H1 (cell line): Measurements from ENCODE around the gene KRT14. TPM values are rescaled to one million over a fixed set of nuclear protein-coding genes. Genes with fewer than 3 reads are reported as not detected.
"Not testable (repeated sequence)": the region's sequence is repeated elsewhere in the genome, so short reads cannot be mapped to it uniquely, and the experiment has no call there.

Experiments
- CTCF ChIA-PET: fragments of 300-600 bp; sonication (Branson Sonifier 250); formaldehyde crosslinking; loops from one replicate; lab custom pipeline; 2021; ENCODE audit not compliant: partially characterized antibody; lab: Charles Lee
- POLR2A ChIA-PET: fragments of 300-600 bp; sonication (Branson Sonifier 250); formaldehyde crosslinking; loops from one replicate; lab custom pipeline; 2021; ENCODE audit warnings: inconsistent platforms; ENCODE audit not compliant: partially characterized antibody; lab: Charles Lee
- DNase-seq, 2 experiments: peaks; one replicate each; pipeline versions ENCODE4 v3.0.0 to v3.0.0-alpha.2; 2010 to 2022; ENCODE audit warnings: low spot score in 2 of 2, low read depth in 1 of 2, mixed read lengths in 1 of 2
- FAIRE-seq: peaks from 2 replicates; lab custom pipeline; 2011; peaks lifted over from hg19 to GRCh38; lab: Jason Lieb, UNC
- H2AFZ ChIP-seq: 2 replicates; pipeline ENCODE4 v1.8.1; 2012; ENCODE audit warnings: low read length, inconsistent platforms
- H2AK5ac ChIP-seq: 2 replicates; pipeline ENCODE4 v1.6.1; 2013; ENCODE audit warnings: low read depth, low read length
- H2BK120ac ChIP-seq: replicated peaks from 2 replicates; pipeline ENCODE3; 2013; ENCODE audit warnings: low read depth, low read length, inconsistent platforms
- H2BK12ac ChIP-seq: 2 replicates; pipeline ENCODE4 v1.6.1; 2013; ENCODE audit warnings: low read depth, low read length
- H2BK15ac ChIP-seq: 2 replicates; pipeline ENCODE4 v1.6.1; 2013; ENCODE audit warnings: low read length
- H2BK20ac ChIP-seq: 2 replicates; pipeline ENCODE4 v1.6.1; 2013; ENCODE audit warnings: low read length
- H2BK5ac ChIP-seq: 2 replicates; pipeline ENCODE4 v1.6.1; 2013; ENCODE audit warnings: low read depth, low read length
- H3K14ac ChIP-seq: 2 replicates; pipeline ENCODE4 v1.6.1; 2013; ENCODE audit warnings: inconsistent platforms; ENCODE audit not compliant: insufficient read length
- H3K18ac ChIP-seq: 2 replicates; pipeline ENCODE4 v1.6.1; 2013; ENCODE audit warnings: low read length; ENCODE audit errors: extremely low read depth
- H3K23ac ChIP-seq: 2 replicates; pipeline ENCODE4 v1.6.1; 2013; ENCODE audit warnings: inconsistent platforms; ENCODE audit not compliant: insufficient read length
- H3K23me2 ChIP-seq: 2 replicates; pipeline ENCODE4 v1.6.1; 2013; ENCODE audit warnings: low read depth, low read length
- H3K27ac ChIP-seq: 2 replicates; pipeline ENCODE4 v1.6.1; 2011; ENCODE audit warnings: low read depth, low read length, inconsistent platforms
- H3K27me3 ChIP-seq, 4 experiments: replicated peaks in 1 of 4; 1 replicate in 1 of 4; 2 replicates in 3 of 4; pipeline versions ENCODE4 v1.6.1 to v1.8.1; 2011 to 2013; ENCODE audit warnings: low read length in 3 of 4, mild to moderate bottlenecking in 3 of 4, inconsistent platforms in 2 of 4, mixed read lengths in 2 of 4, moderate library complexity in 1 of 4; ENCODE audit not compliant: control insufficient read depth in 3 of 4, insufficient read depth in 3 of 4; ENCODE audit errors: extremely low read depth in 1 of 4
- H3K36me3 ChIP-seq, 4 experiments: 2 replicates each; pipeline versions ENCODE4 v1.6.1 to v1.8.1; 2011 to 2013; ENCODE audit warnings: mild to moderate bottlenecking in 4 of 4, low read length in 3 of 4, moderate library complexity in 2 of 4, control low read depth in 1 of 4, inconsistent platforms in 1 of 4; ENCODE audit not compliant: insufficient read depth in 4 of 4, control insufficient read depth in 2 of 4
- H3K4ac ChIP-seq: replicated peaks from 2 replicates; pipeline ENCODE3; 2013; ENCODE audit warnings: low read length, low read depth, mixed read lengths, inconsistent platforms; ENCODE audit not compliant: insufficient read length
- H3K4me1 ChIP-seq, 4 experiments: replicated peaks in 1 of 4; 1 replicate in 1 of 4; 2 replicates in 3 of 4; pipeline versions ENCODE4 v1.6.1 to v1.8.1; 2011 to 2013; ENCODE audit warnings: low read length in 3 of 4, inconsistent platforms in 2 of 4, mixed read lengths in 1 of 4; ENCODE audit not compliant: insufficient read depth in 4 of 4, control insufficient read depth in 3 of 4
- H3K4me2 ChIP-seq, 2 experiments: 2 replicates each; pipeline versions ENCODE4 v1.6.1 to v1.8.1; 2011 to 2013; ENCODE audit warnings: low read depth in 2 of 2, low read length in 2 of 2, control low read depth in 1 of 2, inconsistent platforms in 1 of 2, mild to moderate bottlenecking in 1 of 2; ENCODE audit not compliant: insufficient read depth in 1 of 2
- H3K4me3 ChIP-seq, 4 experiments: fragments of 200-600, 300-600 bp in 1 of 4; sonication (generic), shearing (Covaris generic), sonication (Bioruptor Twin) in 1 of 4; 2 replicates each; pipeline versions ENCODE4 v1.5.1 to v1.8.1; 2011 to 2016; ENCODE audit warnings: low read length in 4 of 4, low read depth in 3 of 4, control low read depth in 2 of 4, inconsistent platforms in 2 of 4, mild to moderate bottlenecking in 2 of 4, mixed read lengths in 1 of 4, moderate library complexity in 1 of 4; ENCODE audit not compliant: insufficient read depth in 2 of 4; ENCODE audit errors: extremely low read depth in 1 of 4
- H3K56ac ChIP-seq: replicated peaks from 2 replicates; pipeline ENCODE3; 2013; ENCODE audit warnings: low read depth, mild to moderate bottlenecking, mixed read lengths, low read length, inconsistent platforms; ENCODE audit not compliant: insufficient read length
- H3K79me1 ChIP-seq: 2 replicates; pipeline ENCODE4 v1.6.1; 2013; ENCODE audit warnings: low read depth, low read length, control low read depth
- H3K79me2 ChIP-seq, 2 experiments: 2 replicates each; pipeline versions ENCODE4 v1.6.1 to v1.8.1; 2012 to 2013; ENCODE audit warnings: low read length in 2 of 2, mild to moderate bottlenecking in 2 of 2, inconsistent platforms in 1 of 2; ENCODE audit not compliant: insufficient read depth in 2 of 2, control insufficient read depth in 1 of 2
- H3K9ac ChIP-seq, 4 experiments: replicated peaks in 1 of 4; 1 replicate in 1 of 4; 2 replicates in 3 of 4; pipeline versions ENCODE4 v1.6.1 to v1.8.1; 2011 to 2013; ENCODE audit warnings: low read depth in 3 of 4, low read length in 3 of 4, control low read depth in 2 of 4, mild to moderate bottlenecking in 2 of 4, moderate library complexity in 2 of 4, inconsistent platforms in 1 of 4; ENCODE audit errors: extremely low read depth in 1 of 4
- H3K9me3 ChIP-seq, 2 experiments: 2 replicates each; pipeline versions ENCODE4 v1.6.1 to v1.8.1; 2012 to 2013; ENCODE audit warnings: mild to moderate bottlenecking in 2 of 2, moderate library complexity in 2 of 2, control low read depth in 1 of 2, inconsistent platforms in 1 of 2, low read depth in 1 of 2, low read length in 1 of 2, mixed read lengths in 1 of 2; ENCODE audit not compliant: insufficient read depth in 2 of 2
- H4K20me1 ChIP-seq, 2 experiments: replicated peaks in 1 of 2; 2 replicates each; pipeline versions ENCODE3 to v1.8.1; 2011 to 2013; ENCODE audit warnings: inconsistent platforms in 2 of 2, low read length in 2 of 2, mild to moderate bottlenecking in 1 of 2; ENCODE audit not compliant: insufficient read depth in 2 of 2, control insufficient read depth in 1 of 2
- H4K5ac ChIP-seq: 2 replicates; pipeline ENCODE4 v1.6.1; 2013; ENCODE audit warnings: low read length, low read depth, mixed read lengths, inconsistent platforms; ENCODE audit not compliant: insufficient read length
- H4K8ac ChIP-seq: 2 replicates; pipeline ENCODE4 v1.8.0; 2013; ENCODE audit warnings: mild to moderate bottlenecking, moderate library complexity, low read length, inconsistent platforms; ENCODE audit not compliant: insufficient read depth; ENCODE audit errors: extremely low read depth
- H4K91ac ChIP-seq: replicated peaks from 2 replicates; pipeline ENCODE3; 2013; ENCODE audit warnings: low read length, mixed read lengths, inconsistent platforms; ENCODE audit not compliant: insufficient read length
- WGBS, 2 experiments: shearing (Covaris generic) in 1 of 2; methylation state at CpG; one replicate each; pipeline versions ENCODE4 v1.1.6 to v1.1.7; 2013 to 2015; ENCODE audit warnings: low lambda C conversion rate in 2 of 2, mixed read lengths in 2 of 2, inconsistent platforms in 1 of 2, low coverage in 1 of 2, missing lambda C conversion rate in 1 of 2; ENCODE audit not compliant: insufficient replicate concordance in 2 of 2, insufficient coverage in 1 of 2, insufficient read length in 1 of 2; ENCODE audit errors: extremely low coverage in 1 of 2, missing lambda C conversion rate in 1 of 2; 5-methylcytosine and 5-hydroxymethylcytosine counted together
- polyA plus RNA-seq, 7 experiments: library from polyadenylated mRNA; depleted of rRNA in 3 of 7; stranded (reverse) in 5 of 7; unstranded in 2 of 7; fragments of >200 nt in 5 of 7; fragments of 200-250 nt in 2 of 7; gene quantifications; 1 replicate in 5 of 7; 2 replicates in 1 of 7; 4 replicates in 1 of 7; pipeline versions ENCODE4 v1.2.1 to v1.2.3, GENCODE V29; 2011 to 2013; ENCODE audit warnings: missing spikeins in 2 of 7, mixed read lengths in 2 of 7
- total RNA-seq: library from RNA; stranded (reverse); fragmentation: NEBNext Ultra II Directional; extraction: Animal tissue kit (Norgen Biotek cat#: 25700); gene quantifications from 2 replicates; pipeline ENCODE4 v1.2.1, GENCODE V29; 2021

KRT14 gene
- total and polyA plus RNA-seq, 2 of the 8 experiments (the other 6 are each of a cell fraction or from before 2014, with no cell fraction given) = 0.35 TPM; not detected in 1

- not testable (repeated sequence) for H3K27ac ChIP-seq, FAIRE-seq, H2BK5ac ChIP-seq, H3K4me1 ChIP-seq, H3K56ac ChIP-seq, H3K9me3 ChIP-seq, H3K79me2 ChIP-seq, H3K27me3 ChIP-seq, H2AFZ ChIP-seq, H2BK15ac ChIP-seq, H4K5ac ChIP-seq, H2BK20ac ChIP-seq, H3K14ac ChIP-seq, H4K20me1 ChIP-seq, H4K91ac ChIP-seq, H3K9ac ChIP-seq, H3K79me1 ChIP-seq, H4K8ac ChIP-seq, H3K4me2 ChIP-seq, H2BK12ac ChIP-seq, DNase-seq, H3K18ac ChIP-seq, H3K4ac ChIP-seq, H2BK120ac ChIP-seq, H3K36me3 ChIP-seq, H3K23ac ChIP-seq, H3K4me3 ChIP-seq, H2AK5ac ChIP-seq, H3K23me2 ChIP-seq
- ChIA-PET POLR2A (interaction anchor here (0.6 kb wide), 1 partner anchor 75 kb away, joined by 4 read pairs; no protein-coding TSS in a partner anchor), CTCF (interaction anchor here (0.6 to 2.3 kb wide), 4 partner anchors 10 to 65 kb away, joined by 3 to 11 read pairs (median 4); partner anchors contain the start of gene KRT17)
- WGBS, 2 experiments = 92% methylated on average over 9 of the region's 9 CpGs; no CpG with 5 or more reads in 1 of the 2 experiments
Observed at GRCh38 chr17:41614767-41615166, 28.1 kb upstream of the KRT14 start.
